Endothelial cell of umbilical vein (primary cell): ENCODE measurements around the gene PHTF1.

ENCODE experiments used
- CTCF ChIP-seq, 2 donors: IDR thresholded peaks; 1 replicate in 1 of 2; 2 replicates in 1 of 2; pipeline ENCODE4 v1.5.1; 2011; ENCODE audit warnings: low read length in 2 of 2, mild to moderate bottlenecking in 2 of 2, moderate library complexity in 2 of 2, control low read depth in 1 of 2, inconsistent platforms in 1 of 2, low read depth in 1 of 2; ENCODE audit not compliant: insufficient read depth in 1 of 2; ENCODE audit errors: extremely low read depth in 1 of 2
- EZH2 ChIP-seq: IDR thresholded peaks from 2 replicates; pipeline ENCODE4 v1.6.1; 2012; ENCODE audit warnings: borderline replicate concordance, low read depth, mild to moderate bottlenecking, moderate library complexity, low read length, inconsistent platforms; ENCODE audit not compliant: severe bottlenecking
- POLR2A ChIP-seq: IDR thresholded peaks from 2 replicates; pipeline ENCODE4 v1.6.1; 2012; ENCODE audit warnings: low read depth, mild to moderate bottlenecking, control low read depth, low read length

- no peak for TF ChIP-seq CTCF (IDR thresholded peaks at IDR 0.05; ENCODE audit: extremely low read depth in 1 of 2, insufficient read depth in 1 of 2, low read depth in 1 of 2, low read length in 2 of 2)
- no peak for TF ChIP-seq POLR2A
- no peak for TF ChIP-seq EZH2
Observed at GRCh38 chr1:113808450-113809195, 49.3 kb upstream of the PHTF1 start.
